Measurements from ENCODE around the gene AMDHD2.

DNA sequence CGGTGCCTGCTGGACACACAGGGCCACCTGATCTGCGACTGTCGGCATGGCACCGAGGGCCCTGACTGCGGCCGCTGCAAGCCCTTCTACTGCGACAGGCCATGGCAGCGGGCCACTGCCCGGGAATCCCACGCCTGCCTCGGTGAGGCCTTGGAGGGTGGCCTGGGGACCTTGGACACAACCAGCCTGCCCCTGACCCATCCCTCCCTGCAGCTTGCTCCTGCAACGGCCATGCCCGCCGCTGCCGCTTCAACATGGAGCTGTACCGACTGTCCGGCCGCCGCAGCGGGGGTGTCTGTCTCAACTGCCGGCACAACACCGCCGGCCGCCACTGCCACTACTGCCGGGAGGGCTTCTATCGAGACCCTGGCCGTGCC is 47.7 kb upstream of the AMDHD2 start:
- TF ChIP-seq, protein P1, sequence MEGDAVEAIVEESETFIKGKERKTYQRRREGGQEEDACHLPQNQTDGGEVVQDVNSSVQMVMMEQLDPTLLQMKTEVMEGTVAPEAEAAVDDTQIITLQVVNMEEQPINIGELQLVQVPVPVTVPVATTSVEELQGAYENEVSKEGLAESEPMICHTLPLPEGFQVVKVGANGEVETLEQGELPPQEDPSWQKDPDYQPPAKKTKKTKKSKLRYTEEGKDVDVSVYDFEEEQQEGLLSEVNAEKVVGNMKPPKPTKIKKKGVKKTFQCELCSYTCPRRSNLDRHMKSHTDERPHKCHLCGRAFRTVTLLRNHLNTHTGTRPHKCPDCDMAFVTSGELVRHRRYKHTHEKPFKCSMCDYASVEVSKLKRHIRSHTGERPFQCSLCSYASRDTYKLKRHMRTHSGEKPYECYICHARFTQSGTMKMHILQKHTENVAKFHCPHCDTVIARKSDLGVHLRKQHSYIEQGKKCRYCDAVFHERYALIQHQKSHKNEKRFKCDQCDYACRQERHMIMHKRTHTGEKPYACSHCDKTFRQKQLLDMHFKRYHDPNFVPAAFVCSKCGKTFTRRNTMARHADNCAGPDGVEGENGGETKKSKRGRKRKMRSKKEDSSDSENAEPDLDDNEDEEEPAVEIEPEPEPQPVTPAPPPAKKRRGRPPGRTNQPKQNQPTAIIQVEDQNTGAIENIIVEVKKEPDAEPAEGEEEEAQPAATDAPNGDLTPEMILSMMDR (IDR thresholded peaks at IDR 0.05) = no peak
- no peak for TF ChIP-seq POLR2A (IDR thresholded peaks at IDR 0.05; ENCODE audit: low read depth)
